GM23338 (cell line): Measurements from ENCODE around the gene IQCE. TPM values are rescaled to one million over a fixed set of nuclear protein-coding genes. Genes with fewer than 3 reads are reported as not detected.
A peak's percentile ranks its signal among the peaks of the same experiment; 100 is the strongest.

ENCODE experiments used
- ATAC-seq: fragments of 200-7000 bp; cut with Tn5 transposase; 3 replicates; pipeline ENCODE4 v1.9.1; 2020
- DNase-seq: peaks from one replicate; pipeline ENCODE4 v3.0.0-alpha.2; 2015; ENCODE audit warnings: low spot score
- H2AFZ ChIP-seq: fragments of 200-600 bp; sonication (generic); 2 replicates; pipeline ENCODE4 v1.8.0; 2016; ENCODE audit warnings: antibody characterized with exemption, mild to moderate bottlenecking, moderate library complexity
- H3F3A ChIP-seq: fragments of 200-600 bp; sonication (generic); replicated peaks from 2 replicates; pipeline ENCODE4 v1.8.0; 2017; ENCODE audit warnings: antibody characterized with exemption, mixed run types, low read depth
- H3K27ac ChIP-seq: fragments of 200-600 bp; sonication (generic); 2 replicates; pipeline ENCODE4 v1.6.1; 2016; ENCODE audit warnings: low read depth
- H3K27me3 ChIP-seq: fragments of 200-600 bp; sonication (generic); 2 replicates; pipeline ENCODE4 v1.8.0; 2016; ENCODE audit warnings: mild to moderate bottlenecking, mixed run types, moderate library complexity; ENCODE audit not compliant: insufficient read depth
- H3K36me3 ChIP-seq: fragments of 200-600 bp; sonication (generic); 2 replicates; pipeline ENCODE4 v1.8.0; 2016; ENCODE audit warnings: mild to moderate bottlenecking; ENCODE audit not compliant: insufficient read depth
- H3K4me1 ChIP-seq: fragments of 200-600 bp; sonication (generic); 2 replicates; pipeline ENCODE4 v1.8.0; 2016; ENCODE audit warnings: mild to moderate bottlenecking, moderate library complexity; ENCODE audit not compliant: insufficient read depth
- H3K4me2 ChIP-seq: fragments of 200-600 bp; sonication (generic); 2 replicates; pipeline ENCODE4 v1.7.1; 2017; ENCODE audit warnings: mixed run types
- H3K4me3 ChIP-seq: fragments of 200-600 bp; sonication (generic); 2 replicates; pipeline ENCODE4 v1.6.1; 2016; ENCODE audit warnings: mixed run types
- H3K79me2 ChIP-seq: fragments of 200-600 bp; sonication (generic); replicated peaks from 2 replicates; pipeline ENCODE4 v1.8.0; 2017; ENCODE audit warnings: mild to moderate bottlenecking; ENCODE audit not compliant: insufficient read depth
- H3K9me2 ChIP-seq: fragments of 200-600 bp; sonication (generic); 2 replicates; pipeline ENCODE4 v1.8.0; 2017; ENCODE audit not compliant: insufficient read depth
- H4K20me1 ChIP-seq: fragments of 200-600 bp; sonication (generic); replicated peaks from 2 replicates; pipeline ENCODE4 v1.8.0; 2017; ENCODE audit warnings: mild to moderate bottlenecking; ENCODE audit not compliant: insufficient read depth
- H3K27ac Mint-ChIP-seq: 2 replicates; pipeline ENCODE4 v1.8.0; 2020; ENCODE audit warnings: inconsistent platforms, mild to moderate bottlenecking, moderate library complexity, mixed read lengths
- H3K27me3 Mint-ChIP-seq: 3 replicates; pipeline ENCODE4 v1.8.0; 2022; ENCODE audit warnings: low read depth, mild to moderate bottlenecking, moderate library complexity, mixed read lengths, inconsistent platforms; ENCODE audit not compliant: insufficient read depth, poor library complexity
- H3K36me3 Mint-ChIP-seq: 3 replicates; pipeline ENCODE4 v1.8.0; 2021; ENCODE audit warnings: low read depth, mild to moderate bottlenecking, inconsistent platforms, moderate library complexity, mixed read lengths
- H3K4me1 Mint-ChIP-seq: 3 replicates; pipeline ENCODE4 v1.8.0; 2020; ENCODE audit warnings: mild to moderate bottlenecking, inconsistent platforms, mixed read lengths
- H3K4me3 Mint-ChIP-seq: 3 replicates; pipeline ENCODE4 v1.8.0; 2021; ENCODE audit warnings: moderate library complexity, mild to moderate bottlenecking, inconsistent platforms, mixed read lengths
- H3K9me3 Mint-ChIP-seq: 3 replicates; pipeline ENCODE4 v1.8.0; 2020; ENCODE audit warnings: moderate library complexity, mild to moderate bottlenecking, inconsistent platforms, mixed read lengths
- CREB1 ChIP-seq: fragments of 250-450 bp; sonication (Bioruptor Pico); IDR thresholded peaks from 2 replicates; pipeline ENCODE4 v1.5.0; 2020; ENCODE audit warnings: low read depth, mild to moderate bottlenecking, moderate library complexity
- ETS1 ChIP-seq: IDR thresholded peaks from 2 replicates; pipeline ENCODE4 v1.6.1; 2016; ENCODE audit warnings: antibody characterized with exemption
- EZH2 ChIP-seq: fragments of 200-600 bp; sonication (generic); IDR thresholded peaks from one replicate; pipeline ENCODE4 v1.8.0; 2017; ENCODE audit warnings: antibody characterized with exemption, mild to moderate bottlenecking, low read depth; ENCODE audit not compliant: unreplicated experiment
- JUNB ChIP-seq: IDR thresholded peaks from one replicate; pipeline ENCODE4 v1.6.1; 2016; ENCODE audit warnings: antibody characterized with exemption; ENCODE audit not compliant: unreplicated experiment
- NANOG ChIP-seq: IDR thresholded peaks from 2 replicates; pipeline ENCODE4 v1.6.1; 2016; ENCODE audit warnings: antibody characterized with exemption, borderline replicate concordance
- POLR2AphosphoS5 ChIP-seq: IDR thresholded peaks from 2 replicates; pipeline ENCODE4 v1.6.1; 2016; ENCODE audit warnings: antibody characterized with exemption, low read depth
- REST ChIP-seq: IDR thresholded peaks from one replicate; pipeline ENCODE4 v1.6.1; 2018; ENCODE audit warnings: antibody characterized with exemption; ENCODE audit not compliant: unreplicated experiment
- STAT1 ChIP-seq: IDR thresholded peaks from one replicate; pipeline ENCODE4 v1.6.1; 2016; ENCODE audit warnings: antibody characterized with exemption; ENCODE audit not compliant: unreplicated experiment
- ZNF331 ChIP-seq: fragments of 250-450 bp; sonication (Bioruptor Pico); IDR thresholded peaks from 2 replicates; pipeline ENCODE4 v1.5.0; 2020; ENCODE audit warnings: low read depth, mild to moderate bottlenecking, moderate library complexity
- ZNF462 ChIP-seq: fragments of 250-450 bp; sonication (Bioruptor Pico); IDR thresholded peaks from 2 replicates; pipeline ENCODE4 v1.5.0; 2020; ENCODE audit warnings: mild to moderate bottlenecking, moderate library complexity
- polyA plus RNA-seq: library from polyadenylated mRNA; unstranded; fragments of >200 nt; fragmentation: Nextera tagmentation; extraction: Ambion mirVana; gene quantifications from 2 replicates; pipeline ENCODE4 v1.2.1, GENCODE V29; 2016
- total RNA-seq: library from RNA; depleted of rRNA; stranded (reverse); fragments of >200 nt; shearing (Covaris generic); gene quantifications from 2 replicates; pipeline ENCODE4 v1.2.3, GENCODE V29; 2014

IQCE gene
- total and polyA plus RNA-seq, 2 experiments from 2014 or later: 5.0 to 7.7 TPM

GRCh38 chr7:2529161-2530070 lies 29.4 kb upstream of the IQCE start (continued):
- no peak for TF ChIP-seq ZNF462 (CRISPR knock-in tag)
- TF ChIP-seq STAT1: no peak
- no peak for TF ChIP-seq ETS1

GRCh38 chr7:2530071-2530987 lies 28.4 kb upstream of the IQCE start:
- peaks cover 12% of the 10 kb centered on the region; the same call in 1 of the 3 replicates for H3K36me3 Mint-ChIP-seq
- no peak; the same call in 2 of the 3 replicates for ATAC-seq
- H3K27me3 Mint-ChIP-seq: peaks cover 9% of the 10 kb centered on the region
- no peak overlapping the region for H3K4me3 ChIP-seq
- peaks cover 1% of the 10 kb centered on the region; the same call in 1 of the 3 replicates for H3K9me3 Mint-ChIP-seq
- no peak overlapping the region for H3K4me2 ChIP-seq
- H2AFZ ChIP-seq: no peak overlapping the region
- H3K9me2 ChIP-seq: no peaks in the 10 kb centered on the region
- no peaks in the 10 kb centered on the region for H3F3A ChIP-seq
- no peaks in the 10 kb centered on the region for H3K27me3 ChIP-seq
- no peak for DNase-seq
- H3K27ac ChIP-seq: 0 out of 2 replicates have a peak overlapping the region, but pooled peaks have one; percentile 66
- peaks cover 2% of the 10 kb centered on the region; the same call in 1 of the 2 replicates for H3K79me2 ChIP-seq
- H3K27ac Mint-ChIP-seq: 0 out of 2 replicates have a peak overlapping the region, but pooled peaks have one; percentile 52
- H3K4me3 Mint-ChIP-seq: no peak overlapping the region
- peaks cover 14% of the 10 kb centered on the region; the same call in 1 of the 2 replicates for H3K4me1 ChIP-seq
- no peaks in the 10 kb centered on the region; the same call in 1 of the 2 replicates for H3K36me3 ChIP-seq
- H3K4me1 Mint-ChIP-seq: peaks cover 22% of the 10 kb centered on the region
- H4K20me1 ChIP-seq: no peaks in the 10 kb centered on the region
- TF ChIP-seq POLR2AphosphoS5 (no peak), STAT1 (no peak), JUNB (no peak), REST (no peak), CREB1 (CRISPR knock-in tag) (no peak), ZNF331 (CRISPR knock-in tag) (no peak), NANOG (no peak), EZH2 (no peak)
